Endodermal cell (in vitro differentiated cells): ENCODE measurements around the gene C15orf40. TPM values are rescaled to one million over a fixed set of nuclear protein-coding genes. Genes with fewer than 3 reads are reported as not detected.

Experiments used
- DNase-seq: peaks from one replicate; pipeline ENCODE4 v3.0.0-alpha.2; 2017
- H3K27ac ChIP-seq: 2 replicates; pipeline ENCODE4 v1.5.1; 2013; ENCODE audit warnings: mild to moderate bottlenecking, low read depth, low read length, moderate library complexity
- H3K27me3 ChIP-seq: 2 replicates; pipeline ENCODE4 v1.6.1; 2013; ENCODE audit warnings: mild to moderate bottlenecking, low read length, moderate library complexity; ENCODE audit not compliant: insufficient read depth, control insufficient read depth, poor library complexity, severe bottlenecking
- H3K36me3 ChIP-seq: 2 replicates; pipeline ENCODE4 v1.7.0; 2013; ENCODE audit warnings: mild to moderate bottlenecking, low read length, moderate library complexity; ENCODE audit not compliant: control insufficient read depth, insufficient read depth
- H3K4me1 ChIP-seq: one replicate; pipeline ENCODE4 v1.7.0; 2013; ENCODE audit warnings: low read length; ENCODE audit not compliant: control insufficient read depth, insufficient read depth
- H3K4me3 ChIP-seq: 2 replicates; pipeline ENCODE4 v1.5.1; 2013; ENCODE audit warnings: mild to moderate bottlenecking, low read length, moderate library complexity
- H3K9ac ChIP-seq: 2 replicates; pipeline ENCODE4 v1.6.1; 2013; ENCODE audit warnings: mild to moderate bottlenecking, low read length, moderate library complexity; ENCODE audit not compliant: poor library complexity, severe bottlenecking; ENCODE audit errors: extremely low read depth
- H3K9me3 ChIP-seq: 2 replicates; pipeline ENCODE4 v1.6.1; 2013; ENCODE audit warnings: mild to moderate bottlenecking, low read length, moderate library complexity; ENCODE audit not compliant: control insufficient read depth
- H3K27ac Mint-ChIP-seq: 2 replicates; pipeline ENCODE4 v1.8.0; 2020; ENCODE audit warnings: mixed read lengths
- H3K27me3 Mint-ChIP-seq: 2 replicates; pipeline ENCODE4 v1.8.0; 2021; ENCODE audit warnings: mild to moderate bottlenecking, mixed read lengths; ENCODE audit not compliant: insufficient read depth
- H3K36me3 Mint-ChIP-seq: 2 replicates; pipeline ENCODE4 v1.8.0; 2020; ENCODE audit warnings: low read depth, mixed read lengths
- H3K4me1 Mint-ChIP-seq: 2 replicates; pipeline ENCODE4 v1.8.0; 2020; ENCODE audit warnings: mixed read lengths
- H3K4me3 Mint-ChIP-seq: 2 replicates; pipeline ENCODE4 v1.8.0; 2020; ENCODE audit warnings: mild to moderate bottlenecking, moderate library complexity, mixed read lengths
- H3K9me3 Mint-ChIP-seq: 2 replicates; pipeline ENCODE4 v1.8.0; 2020; ENCODE audit warnings: mild to moderate bottlenecking, mixed read lengths
- CTCF ChIP-seq: fragments of 200-600 bp; sonication (generic); conservative IDR thresholded peaks from 2 replicates; pipeline ENCODE4 v1.5.0; 2021; ENCODE audit warnings: antibody characterized with exemption, mild to moderate bottlenecking
- WGBS, 2 experiments: methylation state at CpG; one replicate each; pipeline versions ENCODE4 v1.1.5 to v1.1.7; 2013; ENCODE audit warnings: missing lambda C conversion rate in 2 of 2, mixed read lengths in 1 of 2; ENCODE audit not compliant: insufficient coverage in 1 of 2, insufficient read length in 1 of 2; 5-methylcytosine and 5-hydroxymethylcytosine counted together
- total RNA-seq, 2 donors: library from RNA; stranded (reverse); fragmentation: NEBNext Ultra II Directional in 1 of 2; extraction: Animal tissue kit (Norgen Biotek cat#: 25700) in 1 of 2; gene quantifications; 2 replicates in 1 of 2; 3 replicates in 1 of 2; pipeline ENCODE4 v1.2.1, GENCODE V29; 2021

Gene C15orf40
- total RNA-seq, 2 donors from 2014 or later = 15.5 to 17.7 TPM

- peaks cover 2% of the 10 kb centered on the region for H3K27me3 Mint-ChIP-seq
- Histone ChIP-seq H3K27ac (no peak overlapping the region), H3K36me3 (peaks cover 21% of the 10 kb centered on the region), H3K4me3 (no peak overlapping the region), H3K9ac (no peak overlapping the region), H3K4me1 (peaks cover 5% of the 10 kb centered on the region), H3K9me3 (no peaks in the 10 kb centered on the region), H3K27me3 (no peaks in the 10 kb centered on the region)
- H3K4me3 Mint-ChIP-seq = no peak overlapping the region
- H3K9me3 Mint-ChIP-seq = peaks cover 9% of the 10 kb centered on the region
- TF ChIP-seq CTCF = no peak
- H3K4me1 Mint-ChIP-seq = peaks cover 16% of the 10 kb centered on the region
- H3K36me3 Mint-ChIP-seq = peaks cover 36% of the 10 kb centered on the region
- no peak overlapping the region for H3K27ac Mint-ChIP-seq
- no peak for DNase-seq
- 77 to 97% methylated on average over 4 of the region's 4 CpGs for WGBS, 2 experiments
Observed at GRCh38 chr15:82993144-82993543, 18.3 kb downstream of the C15orf40 start.

GRCh38 chr15:82992436-82992998, 18.9 kb downstream of the C15orf40 start:
- Mint-ChIP-seq H3K4me1 (peaks cover 16% of the 10 kb centered on the region), H3K36me3 (peaks cover 39% of the 10 kb centered on the region), H3K27me3 (peaks cover 2% of the 10 kb centered on the region), H3K27ac (no peak overlapping the region), H3K4me3 (no peak overlapping the region), H3K9me3 (peaks cover 9% of the 10 kb centered on the region)
- 90 to 93% methylated on average over 2 of the region's 3 CpGs for WGBS, 2 experiments
- Histone ChIP-seq H3K4me1 (peaks cover 5% of the 10 kb centered on the region), H3K27ac (no peak overlapping the region), H3K36me3 (peaks cover 23% of the 10 kb centered on the region), H3K9me3 (no peaks in the 10 kb centered on the region), H3K27me3 (no peaks in the 10 kb centered on the region), H3K9ac (no peak overlapping the region), H3K4me3 (no peak overlapping the region)
- DNase-seq = no peak
- TF ChIP-seq CTCF = no peak

- H3K9me3 ChIP-seq = no peaks in the 10 kb centered on the region
- H3K27me3 ChIP-seq = no peaks in the 10 kb centered on the region
- no peak for TF ChIP-seq CTCF
- Mint-ChIP-seq H3K36me3 (peaks cover 36% of the 10 kb centered on the region), H3K9me3 (peaks cover 13% of the 10 kb centered on the region), H3K4me3 (peak overlapping the region; percentile 84), H3K4me1 (no peaks in the 10 kb centered on the region), H3K27ac (peak overlapping the region; percentile 98), H3K27me3 (peaks cover 15% of the 10 kb centered on the region)
- no peaks in the 10 kb centered on the region for H3K4me1 ChIP-seq
- peak overlapping the region; percentile 16 for H3K27ac ChIP-seq
- peak overlapping the region; percentile 94 for H3K4me3 ChIP-seq
- DNase-seq = no peak
- peak overlapping the region; percentile 72 for H3K9ac ChIP-seq
- H3K36me3 ChIP-seq = peaks cover 23% of the 10 kb centered on the region
- 0 to 1% methylated on average over 2 to 11 of the region's 12 CpGs for WGBS, 2 experiments
Observed at GRCh38 chr15:82986442-82986780, 25.0 kb downstream of the C15orf40 start.
